HG03060 (cell line): ENCODE data around the gene GRIN2A.

Experiments
- ATAC-seq: cut with Tn5 transposase; IDR thresholded peaks from one replicate; pipeline ENCODE4 v1.9.1; 2021; ENCODE audit warnings: low read depth, moderate number of reproducible peaks; ENCODE audit not compliant: unreplicated experiment

GRIN2A gene

GRCh38 chr16:9800186-9800738, 382.0 kb downstream of the GRIN2A start:
- no peak for ATAC-seq

DNA sequence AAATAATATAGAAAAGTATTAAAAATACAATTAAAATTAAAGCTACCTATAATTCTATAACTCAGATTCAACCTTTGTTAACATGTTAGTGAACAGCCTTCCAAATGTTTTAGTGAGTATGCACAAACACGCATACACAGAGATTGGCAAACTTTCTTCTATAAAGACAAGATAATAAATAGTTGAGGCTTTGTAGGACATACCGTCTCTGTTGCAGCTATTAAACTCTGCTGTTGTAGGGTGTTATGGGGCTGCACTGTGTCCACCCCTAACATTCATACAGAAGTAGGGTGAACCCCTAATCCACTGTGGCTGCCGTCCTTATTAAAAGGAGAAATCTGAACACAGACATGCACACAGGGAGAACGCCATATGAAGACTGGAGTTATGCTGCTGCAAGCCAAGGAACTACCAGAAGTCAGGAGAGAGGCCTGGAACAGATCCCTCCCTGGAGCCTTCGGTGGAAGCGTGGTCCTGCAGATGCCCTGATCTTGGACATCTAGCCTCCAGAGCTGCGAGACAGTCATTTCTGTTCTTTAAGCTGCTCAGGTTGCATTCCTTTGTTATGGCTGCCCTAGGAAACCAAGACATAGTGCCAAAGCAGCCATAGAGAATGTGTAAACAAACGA, 383.2 kb downstream of the GRIN2A start:
- ATAC-seq: no peak

- ATAC-seq: no peak
Observed at GRCh38 chr16:9798474-9798873, 383.8 kb downstream of the GRIN2A start.

GRCh38 chr16:9797306-9797705, 384.9 kb downstream of the GRIN2A start:
- ATAC-seq: no peak

- no peak for ATAC-seq
Observed at GRCh38 chr16:9793623-9794022, 388.6 kb downstream of the GRIN2A start.

- ATAC-seq: no peak
Observed at GRCh38 chr16:9791556-9791955, 390.7 kb downstream of the GRIN2A start.

- ATAC-seq: no peak
Observed at GRCh38 chr16:9790199-9790598, 392.0 kb downstream of the GRIN2A start.

DNA sequence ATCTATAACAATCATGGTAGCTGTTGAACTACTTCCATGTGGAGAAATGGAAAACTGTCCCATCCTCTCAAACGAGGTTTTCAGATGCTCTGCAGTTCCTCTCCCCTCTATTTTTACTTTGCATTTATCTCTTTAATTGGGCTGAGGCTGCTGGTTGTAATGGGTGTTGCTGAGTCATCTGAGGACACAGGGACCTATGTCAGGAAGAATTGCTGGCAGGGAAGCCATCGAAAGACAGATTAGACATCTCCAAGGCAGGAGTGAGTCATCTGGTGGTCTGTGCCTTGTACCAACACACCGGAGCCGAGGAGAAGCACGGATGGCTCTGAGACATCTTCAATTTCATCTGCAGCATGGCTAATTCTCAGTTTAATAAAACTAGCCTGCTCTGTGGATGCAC, 394.5 kb downstream of the GRIN2A start:
- ATAC-seq: no peak

DNA sequence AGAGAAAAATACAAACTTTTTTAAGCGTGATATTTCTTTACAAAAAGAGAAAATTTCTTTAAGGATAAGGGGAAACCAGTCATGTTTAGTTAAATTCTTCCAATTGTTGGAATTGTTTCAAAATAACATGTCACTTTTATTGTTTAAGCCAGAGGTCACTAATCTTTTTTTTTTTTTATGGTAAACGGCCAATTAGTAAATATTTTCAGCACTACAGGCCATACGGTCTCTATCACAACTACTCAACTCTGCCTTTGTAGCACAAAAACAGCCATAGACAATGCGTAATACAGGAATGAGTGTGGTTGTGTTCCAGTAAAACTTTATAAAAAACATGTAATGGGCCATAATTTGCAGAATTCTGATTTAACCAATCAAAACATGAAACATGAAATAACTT, 401.4 kb downstream of the GRIN2A start:
- ATAC-seq: no peak

GRCh38 chr16:9778849-9779248, 403.4 kb downstream of the GRIN2A start:
- ATAC-seq: no peak

DNA sequence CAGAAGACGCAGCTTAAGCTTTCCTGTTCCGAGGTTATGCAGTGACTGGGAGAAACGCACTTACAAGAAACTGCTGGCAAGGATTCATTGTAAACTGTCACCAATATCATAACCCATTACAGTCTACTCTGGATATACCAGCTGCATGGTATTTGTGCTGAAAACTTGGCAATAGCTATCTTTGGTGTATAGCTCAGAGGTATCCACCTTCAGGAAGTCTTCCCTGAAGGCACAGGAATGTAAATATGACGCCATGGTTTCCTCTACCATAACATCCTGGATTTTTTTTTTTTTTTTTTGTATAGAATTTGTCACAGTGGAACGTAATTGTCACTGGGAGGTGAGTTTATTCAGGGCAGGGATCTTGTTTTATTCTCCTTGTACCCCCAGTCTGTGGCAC, 406.2 kb downstream of the GRIN2A start:
- ATAC-seq: no peak

GRCh38 chr16:9773289-9773688, 408.9 kb downstream of the GRIN2A start:
- no peak for ATAC-seq

GRCh38 chr16:9772526-9773225, 409.6 kb downstream of the GRIN2A start:
- no peak for ATAC-seq

GRCh38 chr16:9766891-9767290, 415.3 kb downstream of the GRIN2A start:
- ATAC-seq: no peak

GRCh38 chr16:9763505-9763904, 418.7 kb downstream of the GRIN2A start:
- ATAC-seq: no peak

- no peak for ATAC-seq
Observed at GRCh38 chr16:9761870-9762269, 420.4 kb downstream of the GRIN2A start.

GRCh38 chr16:9757687-9758086, 424.5 kb downstream of the GRIN2A start:
- no peak for ATAC-seq

DNA sequence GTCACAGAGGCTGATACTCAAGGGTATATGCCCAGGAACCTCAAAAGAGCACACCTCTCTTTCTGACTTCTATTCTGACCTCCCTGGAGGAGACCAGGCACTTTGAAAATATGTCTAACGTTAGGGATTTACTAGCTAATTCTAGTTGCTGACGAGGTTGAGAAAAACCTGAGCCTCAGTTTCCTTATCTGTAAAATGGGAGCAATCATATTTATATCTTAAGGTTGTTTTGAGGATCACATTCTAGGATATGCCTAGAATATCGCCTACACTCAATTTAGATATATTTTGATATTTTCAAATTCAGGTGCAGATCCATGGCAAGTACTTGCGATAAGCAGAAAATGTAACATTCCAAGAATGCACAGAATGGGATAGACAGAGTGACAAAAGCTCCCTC, 425.8 kb downstream of the GRIN2A start:
- no peak for ATAC-seq

DNA sequence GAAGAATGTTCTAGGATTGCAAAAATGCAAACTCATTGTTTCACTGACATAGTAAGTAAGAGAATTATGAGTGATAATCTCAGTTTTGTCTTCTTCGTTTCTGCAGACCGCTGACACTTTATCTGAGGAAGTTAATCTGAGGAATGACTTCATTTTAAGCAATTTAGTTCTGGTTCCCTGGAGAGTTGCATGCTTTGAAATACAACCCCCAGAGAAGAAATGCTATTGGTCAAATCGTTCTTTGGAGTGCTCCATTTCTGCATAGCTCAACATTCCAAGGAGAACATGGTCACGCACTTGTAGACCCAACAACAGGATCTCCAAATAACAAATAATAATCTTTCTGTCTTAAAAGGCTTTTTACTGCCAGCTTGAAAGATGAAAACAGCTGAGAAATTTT, 427.1 kb downstream of the GRIN2A start:
- ATAC-seq: no peak

- ATAC-seq: no peak
Observed at GRCh38 chr16:9741776-9742175, 440.5 kb downstream of the GRIN2A start.

DNA sequence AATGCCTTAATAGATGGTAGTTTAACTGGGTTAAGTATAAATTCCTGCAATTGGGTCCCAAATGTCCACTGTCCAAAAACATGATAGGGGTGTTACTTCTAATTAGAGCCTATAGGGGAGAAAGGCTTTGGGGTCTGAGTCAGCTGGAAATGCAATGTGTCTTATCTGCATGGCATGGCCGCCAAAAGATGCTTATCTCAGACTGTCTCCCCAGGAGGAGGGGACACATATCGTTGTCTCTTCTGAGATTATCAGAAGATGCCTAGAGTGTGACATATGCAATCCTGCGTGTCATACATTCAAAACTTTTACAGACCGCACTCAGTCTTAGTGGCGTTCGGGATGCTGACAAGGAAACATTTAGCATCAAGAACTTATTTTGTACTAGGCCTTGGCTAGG, 442.9 kb downstream of the GRIN2A start:
- no peak for ATAC-seq

DNA sequence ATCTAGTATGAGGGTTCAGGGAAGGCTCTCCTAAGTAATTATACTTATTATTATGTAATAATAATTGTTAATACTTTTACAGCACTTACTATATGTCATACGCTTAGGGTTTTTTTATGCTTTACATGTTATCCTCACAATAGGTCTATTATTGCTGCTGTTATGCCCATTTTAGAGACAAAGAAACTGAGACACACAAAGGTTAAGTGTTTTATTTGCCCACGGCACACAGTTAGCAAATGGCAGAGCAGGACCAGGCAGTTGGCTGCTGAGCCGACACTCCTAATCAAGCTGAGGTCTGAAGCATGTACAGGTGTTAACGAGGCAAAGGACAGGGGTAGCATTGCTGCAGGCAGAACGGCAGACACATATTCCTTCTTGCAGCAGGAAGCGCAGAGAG, 443.5 kb downstream of the GRIN2A start:
- no peak for ATAC-seq
